Measurements from ENCODE around the gene ZNF468.
"Not testable (repeated sequence)": the region's sequence is repeated elsewhere in the genome, so short reads cannot be mapped to it uniquely, and the experiment has no call there.

Gene ZNF468

GRCh38 chr19:52857378-52858191 is at the start of gene ZNF468:
Gene ZNF468, minus strand, starts transcription at chr19:52857619. Its CDS starts 3,347 bp downstream, at chr19:52854272.
- DNase-seq (ENCODE audit: low read depth in 3 of 3) = peak; percentile 35 to 56 (median 46)

- DNase-seq (ENCODE audit: low read depth in 3 of 3) = not testable (repeated sequence)
These were observed 46.8 kb upstream of the ZNF468 start for GRCh38 chr19:52904052-52904780.

GRCh38 chr19:52901842-52902241 is 44.4 kb upstream of the ZNF468 start:
- no peak for DNase-seq (ENCODE audit: low read depth in 3 of 3)

- not testable (repeated sequence) for DNase-seq (ENCODE audit: low read depth in 3 of 3)
These were observed 41.2 kb upstream of the ZNF468 start for GRCh38 chr19:52898596-52898995.

GRCh38 chr19:52898101-52898500 is 40.7 kb upstream of the ZNF468 start:
- DNase-seq (ENCODE audit: low read depth in 3 of 3) = no peak

GRCh38 chr19:52897138-52897935 is 39.9 kb upstream of the ZNF468 start, which contains the start of gene ZNF320:
Gene ZNF320, minus strand, starts transcription at chr19:52897635. Its CDS starts 7,380 bp downstream, at chr19:52890255.
- peak; percentile 74 to 91 (median 88) for DNase-seq (ENCODE audit: low read depth in 3 of 3)

- no peak for DNase-seq (ENCODE audit: low read depth in 3 of 3)
These were observed 39.2 kb upstream of the ZNF468 start for GRCh38 chr19:52896431-52897137.

GRCh38 chr19:52891336-52891735 is 33.9 kb upstream of the ZNF468 start:
- DNase-seq (ENCODE audit: low read depth in 3 of 3) = no peak

GRCh38 chr19:52889931-52890330 is 32.5 kb upstream of the ZNF468 start:
- no peak for DNase-seq (ENCODE audit: low read depth in 3 of 3)

- DNase-seq (ENCODE audit: low read depth in 3 of 3) = no peak
These were observed 31.7 kb upstream of the ZNF468 start for GRCh38 chr19:52889076-52889475.

- no peak for DNase-seq (ENCODE audit: low read depth in 3 of 3)
These were observed 23.5 kb upstream of the ZNF468 start for GRCh38 chr19:52880895-52881389.

GRCh38 chr19:52872996-52873395 is 15.6 kb upstream of the ZNF468 start:
- DNase-seq (ENCODE audit: low read depth in 3 of 3) = not testable (repeated sequence)

GRCh38 chr19:52871466-52871865 is 14.0 kb upstream of the ZNF468 start:
- DNase-seq (ENCODE audit: low read depth in 3 of 3) = no peak

GRCh38 chr19:52868031-52868430 is 10.6 kb upstream of the ZNF468 start:
- DNase-seq (ENCODE audit: low read depth in 3 of 3) = not testable (repeated sequence)

GRCh38 chr19:52856540-52857377 is 660 bp downstream of the ZNF468 start:
- peak in 1 of 3 donors; percentile 0 for DNase-seq (ENCODE audit: low read depth in 3 of 3)

GRCh38 chr19:52847352-52847751 is 10.1 kb downstream of the ZNF468 start:
- not testable (repeated sequence) for DNase-seq (ENCODE audit: low read depth in 3 of 3)

GRCh38 chr19:52840825-52841465 is 16.5 kb downstream of the ZNF468 start:
- not testable (repeated sequence) for DNase-seq (ENCODE audit: low read depth in 3 of 3)

GRCh38 chr19:52834289-52834688 is 23.1 kb downstream of the ZNF468 start:
- DNase-seq (ENCODE audit: low read depth in 3 of 3) = not testable (repeated sequence)

GRCh38 chr19:52833541-52833940 is 23.9 kb downstream of the ZNF468 start:
- DNase-seq (ENCODE audit: low read depth in 3 of 3) = not testable (repeated sequence)

GRCh38 chr19:52829866-52830265 is 27.6 kb downstream of the ZNF468 start:
- not testable (repeated sequence) for DNase-seq (ENCODE audit: low read depth in 3 of 3)

All from stimulated activated CD4-positive, alpha-beta T cell treated with anti-CD3 and anti-CD28 coated beads, TNF-alpha, amount 100 ng/mL, for 48 hours (primary cell).